ENCODE results near the gene MAD1L1.

MAD1L1 gene

GRCh38 chr7:1794888-1795542, 437.7 kb downstream of the MAD1L1 start:
- no peak for DNase-seq (ENCODE audit: low spot score)

- DNase-seq (ENCODE audit: low spot score), result no peak
These were observed 445.0 kb downstream of the MAD1L1 start for GRCh38 chr7:1787681-1788235.

GRCh38 chr7:1787241-1787640, 445.5 kb downstream of the MAD1L1 start:
- DNase-seq (ENCODE audit: low spot score), result no peak

- DNase-seq (ENCODE audit: low spot score), result no peak
These were observed 446.9 kb downstream of the MAD1L1 start for GRCh38 chr7:1785839-1786238.

- DNase-seq (ENCODE audit: low spot score), result no peak
These were observed 451.4 kb downstream of the MAD1L1 start for GRCh38 chr7:1781369-1781768.

- no peak for DNase-seq (ENCODE audit: low spot score)
These were observed 453.3 kb downstream of the MAD1L1 start for GRCh38 chr7:1779445-1779844.

- DNase-seq (ENCODE audit: low spot score), result no peak
These were observed 455.6 kb downstream of the MAD1L1 start for GRCh38 chr7:1777122-1777521.

GRCh38 chr7:1775389-1775788, 457.4 kb downstream of the MAD1L1 start:
- DNase-seq (ENCODE audit: low spot score), result no peak

- DNase-seq (ENCODE audit: low spot score), result no peak
These were observed 462.4 kb downstream of the MAD1L1 start for GRCh38 chr7:1770331-1770730.

- no peak for DNase-seq (ENCODE audit: low spot score)
These were observed 463.2 kb downstream of the MAD1L1 start for GRCh38 chr7:1769286-1770200.

- no peak for DNase-seq (ENCODE audit: low spot score)
These were observed 463.9 kb downstream of the MAD1L1 start for GRCh38 chr7:1768832-1769231.

GRCh38 chr7:1767524-1767923, 465.2 kb downstream of the MAD1L1 start:
- DNase-seq (ENCODE audit: low spot score), result no peak
